H9 (cell line): ENCODE results near the gene CGB8. TPM values are rescaled to one million over a fixed set of nuclear protein-coding genes. Genes with fewer than 3 reads are reported as not detected.
A peak's percentile ranks its signal among the peaks of the same experiment; 100 is the strongest.
"Not testable (repeated sequence)": the region's sequence is repeated elsewhere in the genome, so short reads cannot be mapped to it uniquely, and the experiment has no call there.

Experiments
- DNase-seq: peaks from one replicate; pipeline ENCODE4 v3.0.0-alpha.2; 2017
- H2AFZ ChIP-seq: one replicate; pipeline ENCODE4 v1.6.1; 2013; ENCODE audit warnings: mild to moderate bottlenecking, low read length, control low read depth, moderate library complexity
- H2AK5ac ChIP-seq: 2 replicates; pipeline ENCODE4 v1.6.1; 2013; ENCODE audit warnings: low read length, control low read depth, mixed read lengths; ENCODE audit not compliant: insufficient read length
- H2BK120ac ChIP-seq: one replicate; pipeline ENCODE4 v1.6.1; 2013; ENCODE audit warnings: low read depth, mild to moderate bottlenecking, low read length, control low read depth, inconsistent platforms; ENCODE audit not compliant: poor library complexity, severe bottlenecking
- H2BK12ac ChIP-seq: 2 replicates; pipeline ENCODE4 v1.6.1; 2013; ENCODE audit warnings: low read length, control low read depth, mixed read lengths, low read depth; ENCODE audit not compliant: insufficient read length
- H2BK15ac ChIP-seq: 2 replicates; pipeline ENCODE4 v1.6.1; 2013; ENCODE audit warnings: low read depth, low read length, control low read depth
- H2BK20ac ChIP-seq: one replicate; pipeline ENCODE4 v1.6.1; 2013; ENCODE audit warnings: low read depth, mild to moderate bottlenecking, low read length, control low read depth, inconsistent platforms; ENCODE audit not compliant: poor library complexity, severe bottlenecking
- H2BK5ac ChIP-seq: 2 replicates; pipeline ENCODE4 v1.6.1; 2013; ENCODE audit warnings: low read length, control low read depth, mixed read lengths; ENCODE audit not compliant: insufficient read length
- H3K14ac ChIP-seq: 2 replicates; pipeline ENCODE4 v1.6.1; 2013; ENCODE audit warnings: low read length, control low read depth; ENCODE audit not compliant: insufficient read depth
- H3K18ac ChIP-seq: 2 replicates; pipeline ENCODE4 v1.6.1; 2013; ENCODE audit warnings: low read depth, mild to moderate bottlenecking, mixed read lengths, low read length, control low read depth; ENCODE audit not compliant: insufficient read length
- H3K23ac ChIP-seq: 2 replicates; pipeline ENCODE4 v1.6.1; 2013; ENCODE audit warnings: low read length, control low read depth, mixed read lengths, low read depth; ENCODE audit not compliant: insufficient read length
- H3K23me2 ChIP-seq: 2 replicates; pipeline ENCODE4 v1.6.1; 2013; ENCODE audit warnings: low read depth, mild to moderate bottlenecking, mixed read lengths, low read length, control low read depth; ENCODE audit not compliant: insufficient read length, poor library complexity, severe bottlenecking
- H3K27ac ChIP-seq: 2 replicates; pipeline ENCODE4 v1.5.1; 2013; ENCODE audit warnings: low read length, control low read depth, mixed read lengths, low read depth; ENCODE audit not compliant: insufficient read length
- H3K27me3 ChIP-seq: 2 replicates; pipeline ENCODE4 v1.6.1; 2013; ENCODE audit warnings: low read length, control low read depth, inconsistent platforms; ENCODE audit not compliant: insufficient read depth
- H3K4ac ChIP-seq: 2 replicates; pipeline ENCODE4 v1.6.1; 2013; ENCODE audit warnings: low read depth, mild to moderate bottlenecking, control low read depth, inconsistent platforms, low read length, moderate library complexity
- H3K4me1 ChIP-seq: 2 replicates; pipeline ENCODE4 v1.6.1; 2013; ENCODE audit warnings: low read length, control low read depth, inconsistent platforms; ENCODE audit not compliant: insufficient read depth
- H3K4me2 ChIP-seq: 2 replicates; pipeline ENCODE4 v1.6.1; 2013; ENCODE audit warnings: low read length, control low read depth, mixed read lengths; ENCODE audit not compliant: insufficient read length, insufficient read depth
- H3K56ac ChIP-seq: 2 replicates; pipeline ENCODE4 v1.6.1; 2013; ENCODE audit warnings: low read depth, mild to moderate bottlenecking, mixed read lengths, low read length, control low read depth; ENCODE audit not compliant: insufficient read length
- H3K79me1 ChIP-seq: 2 replicates; pipeline ENCODE4 v1.6.1; 2013; ENCODE audit warnings: low read depth, mild to moderate bottlenecking, moderate library complexity, low read length, control low read depth, inconsistent platforms; ENCODE audit not compliant: insufficient read depth, poor library complexity, severe bottlenecking
- H3K79me2 ChIP-seq: 2 replicates; pipeline ENCODE4 v1.6.1; 2013; ENCODE audit warnings: low read length, control low read depth, inconsistent platforms; ENCODE audit not compliant: insufficient read depth
- H3K9ac ChIP-seq: 2 replicates; pipeline ENCODE4 v1.6.1; 2013; ENCODE audit warnings: low read length, control low read depth, mixed read lengths; ENCODE audit not compliant: insufficient read length; ENCODE audit errors: extremely low read depth
- H3K9me3 ChIP-seq: one replicate; pipeline ENCODE4 v1.6.1; 2013; ENCODE audit warnings: low read depth, low read length, inconsistent platforms; ENCODE audit not compliant: control insufficient read depth
- H3T11ph ChIP-seq: one replicate; pipeline ENCODE4 v1.6.1; 2013; ENCODE audit warnings: mild to moderate bottlenecking, low read length, control low read depth, inconsistent platforms
- H4K20me1 ChIP-seq: one replicate; pipeline ENCODE4 v1.6.1; 2013; ENCODE audit not compliant: control insufficient read depth, insufficient read length, insufficient read depth
- H4K5ac ChIP-seq: 2 replicates; pipeline ENCODE4 v1.6.1; 2013; ENCODE audit warnings: low read depth, mild to moderate bottlenecking, mixed read lengths, low read length, control low read depth; ENCODE audit not compliant: insufficient read length
- H4K8ac ChIP-seq: replicated peaks from 2 replicates; pipeline ENCODE4 v1.6.1; 2013; ENCODE audit warnings: low read length, control low read depth, mixed read lengths, low read depth; ENCODE audit not compliant: insufficient read length
- H4K91ac ChIP-seq: 2 replicates; pipeline ENCODE4 v1.6.1; 2013; ENCODE audit warnings: low read depth, mild to moderate bottlenecking, moderate library complexity, mixed read lengths, low read length, control low read depth; ENCODE audit not compliant: insufficient read length
- H3K27ac Mint-ChIP-seq, 3 experiments: 2 replicates in 2 of 3; 3 replicates in 1 of 3; pipeline ENCODE4 v1.8.0; 2020 to 2021; ENCODE audit warnings: mixed read lengths in 3 of 3, mild to moderate bottlenecking in 1 of 3, moderate library complexity in 1 of 3
- H3K27me3 Mint-ChIP-seq: 2 replicates; pipeline ENCODE4 v1.8.0; 2021; ENCODE audit warnings: low read depth, mild to moderate bottlenecking, moderate library complexity, mixed read lengths
- H3K36me3 Mint-ChIP-seq, 3 experiments: 2 replicates in 2 of 3; 3 replicates in 1 of 3; pipeline ENCODE4 v1.8.0; 2020 to 2021; ENCODE audit warnings: low read depth in 3 of 3, mixed read lengths in 3 of 3; ENCODE audit not compliant: insufficient read depth in 1 of 3
- H3K4me1 Mint-ChIP-seq, 2 experiments: 2 replicates each; pipeline ENCODE4 v1.8.0; 2020; ENCODE audit warnings: mixed read lengths in 2 of 2
- H3K4me3 Mint-ChIP-seq, 2 experiments: 2 replicates in 1 of 2; 3 replicates in 1 of 2; pipeline ENCODE4 v1.8.0; 2020 to 2021; ENCODE audit warnings: mild to moderate bottlenecking in 2 of 2, mixed read lengths in 2 of 2, moderate library complexity in 1 of 2
- H3K9me3 Mint-ChIP-seq, 2 experiments: 2 replicates in 1 of 2; 3 replicates in 1 of 2; pipeline ENCODE4 v1.8.0; 2020; ENCODE audit warnings: mild to moderate bottlenecking in 2 of 2, mixed read lengths in 2 of 2, moderate library complexity in 1 of 2
- CTCF ChIP-seq: fragments of 200-600 bp; sonication (generic); conservative IDR thresholded peaks from 3 replicates; pipeline ENCODE4 v1.8.0; 2021; ENCODE audit warnings: antibody characterized with exemption, mild to moderate bottlenecking
- WGBS: extraction: QIAGEN DNeasy Blood & Tissue Kit; methylation state at CpG from one replicate; pipeline ENCODE4 v1.1.7; 2013; ENCODE audit warnings: missing lambda C conversion rate, low lambda C conversion rate, mixed read lengths; ENCODE audit not compliant: insufficient read length; ENCODE audit errors: extremely low coverage; 5-methylcytosine and 5-hydroxymethylcytosine counted together
- total RNA-seq: library from RNA; stranded (reverse); gene quantifications from 2 replicates; pipeline ENCODE4 v1.2.1, GENCODE V29; 2021

The CGB8 gene
- total RNA-seq, 1 experiment from 2014 or later = not detected

DNA sequence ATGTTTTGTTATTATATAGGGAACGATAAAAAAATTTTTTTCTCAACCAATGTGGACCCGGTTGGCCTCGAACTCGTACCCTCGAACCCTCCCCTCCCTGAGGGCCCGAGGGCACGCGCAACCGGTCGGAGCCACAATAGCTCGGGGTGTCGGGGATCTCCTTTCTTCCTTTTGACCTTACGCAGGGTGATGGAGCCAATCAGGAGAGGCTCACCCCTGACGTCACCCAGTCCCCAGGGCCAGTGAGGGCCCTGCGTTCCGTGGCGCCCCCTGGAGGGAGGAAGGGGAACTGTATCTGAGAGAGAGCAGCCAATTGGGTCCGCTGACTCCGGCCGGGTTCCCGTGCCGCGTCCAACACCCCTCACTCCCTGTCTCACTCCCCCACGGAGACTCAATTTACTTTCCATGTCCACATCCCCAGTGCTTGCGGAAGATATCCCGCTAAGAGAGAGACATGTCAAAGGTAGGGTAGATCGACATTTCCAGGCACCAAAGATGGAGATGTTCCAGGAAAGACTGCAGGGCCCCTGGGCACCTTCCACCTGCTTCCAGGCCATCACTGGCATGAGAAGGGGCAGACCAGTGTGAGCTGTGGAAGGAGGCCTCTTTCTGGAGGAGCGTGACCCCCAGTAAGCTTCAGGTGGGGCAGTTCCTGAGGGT, 17.1 kb downstream of the CGB8 start, which contains the start of gene CGB2:
TSS of gene CGB2 (plus strand) at position 249 of the 660 bp plus-strand sequence. CDS start at position 455, 206 bp downstream.
- not testable (repeated sequence) for H3K56ac ChIP-seq, H3K27ac Mint-ChIP-seq, H4K8ac ChIP-seq, H3K36me3 Mint-ChIP-seq, H4K91ac ChIP-seq, H3K4me1 Mint-ChIP-seq, H3K9ac ChIP-seq, H2BK120ac ChIP-seq, H2BK15ac ChIP-seq, H3K79me1 ChIP-seq, H4K20me1 ChIP-seq, H4K5ac ChIP-seq, H3K4ac ChIP-seq, H3K4me2 ChIP-seq, H3K23ac ChIP-seq, H3K14ac ChIP-seq, H3K9me3 Mint-ChIP-seq, H3K27ac ChIP-seq, H2AFZ ChIP-seq, H3K23me2 ChIP-seq, H3K18ac ChIP-seq, H3T11ph ChIP-seq, H2BK5ac ChIP-seq, H3K4me1 ChIP-seq, H3K79me2 ChIP-seq, H2BK20ac ChIP-seq, H3K27me3 ChIP-seq, H2BK12ac ChIP-seq, H3K9me3 ChIP-seq, H2AK5ac ChIP-seq
- peak within 1 kb of the TSS; percentile 8 to 73; a peak in 4 of 5 replicates for H3K4me3 Mint-ChIP-seq
- DNase-seq = peak; percentile 79
- WGBS = no CpG with 5 or more reads among the region's 28 CpGs
- peaks cover 27% of the 10 kb centered on the region for H3K27me3 Mint-ChIP-seq
- TF ChIP-seq CTCF = peak; percentile 88

GRCh38 chr19:49030323-49030722, 18.6 kb downstream of the CGB8 start:
- H4K5ac ChIP-seq, H4K8ac ChIP-seq, H3K4me2 ChIP-seq, H3K79me2 ChIP-seq, H3K9me3 ChIP-seq, H3T11ph ChIP-seq, H2BK120ac ChIP-seq, DNase-seq, H3K23ac ChIP-seq, H3K4me1 Mint-ChIP-seq, H3K27ac Mint-ChIP-seq, H2AK5ac ChIP-seq, H3K4me1 ChIP-seq, H3K56ac ChIP-seq, H4K20me1 ChIP-seq, H3K27me3 ChIP-seq, H3K9me3 Mint-ChIP-seq, H3K79me1 ChIP-seq, H2BK5ac ChIP-seq, H3K18ac ChIP-seq, H3K9ac ChIP-seq, H2AFZ ChIP-seq, H3K4ac ChIP-seq, H2BK12ac ChIP-seq, H3K4me3 Mint-ChIP-seq, H3K14ac ChIP-seq, H3K23me2 ChIP-seq, H2BK15ac ChIP-seq, H3K27ac ChIP-seq, H4K91ac ChIP-seq, H2BK20ac ChIP-seq, H3K36me3 Mint-ChIP-seq: not testable (repeated sequence)
- WGBS = no CpG with 5 or more reads among the region's 8 CpGs
- H3K27me3 Mint-ChIP-seq = peaks cover 26% of the 10 kb centered on the region
